SK-N-MC (cell line): ENCODE data around the gene AGPAT3.
A peak's percentile ranks its signal among the peaks of the same experiment; 100 is the strongest.

Experiments
- DNase-seq: peaks from one replicate; pipeline ENCODE4 v3.0.0-alpha.2; 2011; ENCODE audit warnings: low read depth, low spot score
- H3K27ac ChIP-seq: fragments of 200-600 bp; sonication (generic); 2 replicates; pipeline ENCODE4 v1.5.1; 2016; ENCODE audit warnings: mixed run types
- H3K36me3 ChIP-seq: fragments of 200-600 bp; sonication (generic); 2 replicates; pipeline ENCODE4 v1.6.1; 2017; ENCODE audit warnings: antibody characterized with exemption, low read length, mixed read lengths; ENCODE audit not compliant: insufficient read depth
- H3K4me3 ChIP-seq: fragments of 200-600 bp; sonication (generic); 2 replicates; pipeline ENCODE4 v1.5.1; 2016
- H3K9ac ChIP-seq: fragments of 200-600 bp; sonication (generic); 2 replicates; pipeline ENCODE4 v1.8.0; 2017; ENCODE audit warnings: mixed run types, mixed read lengths; ENCODE audit not compliant: insufficient read length
- H3K9me3 ChIP-seq: fragments of 200-600 bp; sonication (generic); 2 replicates; pipeline ENCODE4 v1.6.1; 2017; ENCODE audit warnings: low read depth, mild to moderate bottlenecking, antibody characterized with exemption, low read length, moderate library complexity, mixed read lengths
- EZH2 ChIP-seq: fragments of 200-600 bp; sonication (generic); IDR thresholded peaks from one replicate; pipeline ENCODE4 v1.6.1; 2017; ENCODE audit warnings: antibody characterized with exemption
- FOXP2 ChIP-seq: optimal IDR thresholded peaks from 2 replicates; pipeline ENCODE3; 2011; ENCODE audit warnings: mild to moderate bottlenecking, moderate library complexity; ENCODE audit not compliant: insufficient read depth; ENCODE audit errors: extremely low read length, control extremely low read depth
- POLR2AphosphoS5 ChIP-seq: IDR thresholded peaks from 2 replicates; pipeline ENCODE4 v1.6.1; 2012; ENCODE audit warnings: mild to moderate bottlenecking, low read depth, low read length, borderline replicate concordance

AGPAT3 gene

DNA sequence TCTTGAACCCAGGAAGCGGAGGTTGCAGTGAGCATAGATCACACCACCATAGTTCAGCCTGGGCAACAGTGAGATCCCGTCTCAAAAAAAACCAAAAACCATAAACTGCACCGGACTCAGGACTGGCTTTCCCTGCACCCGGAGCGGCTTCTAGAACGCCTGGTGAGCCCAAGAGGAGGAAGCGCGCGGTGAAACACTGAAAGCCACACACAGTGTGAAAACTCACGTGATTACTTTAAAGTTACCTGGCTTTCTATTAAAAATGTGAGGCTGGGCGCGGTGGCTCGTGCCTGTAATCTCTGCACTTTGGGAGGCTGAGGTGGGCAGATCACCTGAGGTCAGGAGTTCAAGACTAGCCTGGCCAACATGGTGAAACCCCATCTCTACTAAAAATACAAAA is 140.0 kb downstream of the AGPAT3 start:
- no peaks in the 10 kb centered on the region for H3K9me3 ChIP-seq
- H3K27ac ChIP-seq = no peak overlapping the region

DNA sequence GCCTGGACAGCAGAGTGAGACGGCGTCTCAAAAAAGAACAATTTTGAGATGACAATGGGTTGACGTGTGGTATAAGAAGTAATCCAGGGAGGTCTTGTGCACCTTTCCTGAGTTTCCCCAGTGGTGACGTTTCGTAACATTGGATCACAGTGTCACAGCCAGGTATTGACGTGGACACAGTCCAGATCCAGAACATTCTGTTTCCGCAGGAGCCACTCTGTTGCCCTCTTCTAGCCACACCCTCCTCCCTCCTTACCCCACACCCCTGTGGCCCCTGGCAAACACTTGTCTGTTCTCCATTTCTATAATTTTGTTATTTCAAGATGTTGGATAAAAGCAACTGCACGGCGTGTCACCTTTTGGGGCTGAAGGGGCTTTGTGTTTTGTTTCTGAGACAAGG is 140.6 kb downstream of the AGPAT3 start:
- Histone ChIP-seq H3K27ac (no peak overlapping the region), H3K9ac (no peak overlapping the region)
- TF ChIP-seq POLR2AphosphoS5 (no peak), EZH2 (no peak), FOXP2 (no peak)

More for the DNA sequence above, 140.0 kb downstream of the AGPAT3 start:
- Histone ChIP-seq H3K9ac (no peak overlapping the region), H3K4me3 (no peak overlapping the region), H3K36me3 (no peaks in the 10 kb centered on the region)
- no peak for DNase-seq
- TF ChIP-seq FOXP2 (no peak), POLR2AphosphoS5 (no peak), EZH2 (no peak)

DNA sequence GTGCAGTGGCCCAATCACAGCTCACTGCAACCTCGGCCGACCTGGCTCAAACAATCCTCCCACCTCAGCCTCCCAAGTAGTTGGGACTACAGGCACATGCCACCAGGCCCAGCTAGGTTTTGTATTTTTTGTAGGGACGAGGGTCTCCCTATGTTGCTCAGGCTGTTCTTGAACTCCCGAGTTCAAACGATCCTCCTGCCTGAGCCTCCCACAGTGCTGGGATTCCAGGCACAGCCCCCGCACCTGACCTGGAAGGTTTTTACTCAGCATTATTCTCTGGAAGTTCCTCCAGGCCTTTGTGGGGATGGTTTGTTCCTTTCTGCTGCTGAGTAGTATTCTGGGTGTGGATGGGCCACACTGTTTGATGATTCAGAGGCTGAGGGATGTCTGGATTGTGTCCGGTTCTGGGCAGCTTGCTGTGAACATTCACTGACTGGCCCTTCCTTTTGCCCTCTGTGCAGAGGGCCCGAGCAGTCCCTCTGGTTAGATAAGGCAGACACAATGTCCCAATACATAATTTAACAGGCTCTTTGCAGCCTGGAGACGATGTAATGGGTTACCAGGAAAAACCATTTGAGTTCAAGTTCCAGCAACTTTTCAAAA is 141.1 kb downstream of the AGPAT3 start:
- Histone ChIP-seq H3K9ac (no peak overlapping the region), H3K4me3 (no peak overlapping the region), H3K36me3 (no peaks in the 10 kb centered on the region), H3K27ac (no peak overlapping the region), H3K9me3 (no peaks in the 10 kb centered on the region)
- no peak for DNase-seq
- TF ChIP-seq FOXP2 = no peak
- no peak for TF ChIP-seq EZH2
- no peak for TF ChIP-seq POLR2AphosphoS5

More for the DNA sequence above, 140.6 kb downstream of the AGPAT3 start:
- H3K36me3 ChIP-seq = no peaks in the 10 kb centered on the region
- H3K4me3 ChIP-seq = no peak overlapping the region
- DNase-seq = no peak
- H3K9me3 ChIP-seq = no peaks in the 10 kb centered on the region

DNA sequence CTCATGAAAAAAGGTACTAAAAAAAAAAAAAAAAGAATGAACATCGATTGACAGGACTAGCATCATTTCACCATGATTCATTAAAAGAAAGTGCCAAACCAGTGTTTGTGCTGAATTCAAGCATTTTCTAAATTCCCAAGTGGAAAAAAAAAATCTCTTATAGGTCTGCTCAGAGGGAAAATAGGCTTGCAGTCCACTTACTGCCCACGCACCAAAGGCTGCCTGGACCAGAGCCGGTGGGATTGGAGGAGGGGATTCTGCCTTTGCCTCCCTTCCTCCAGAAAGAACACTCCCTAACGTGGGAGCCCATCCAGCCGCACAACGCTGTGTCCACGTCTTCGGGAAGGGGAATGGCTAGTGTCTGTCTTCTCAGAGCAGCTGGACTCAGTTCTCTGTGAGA is 141.6 kb downstream of the AGPAT3 start:
- H3K27ac ChIP-seq = no peak overlapping the region

DNA sequence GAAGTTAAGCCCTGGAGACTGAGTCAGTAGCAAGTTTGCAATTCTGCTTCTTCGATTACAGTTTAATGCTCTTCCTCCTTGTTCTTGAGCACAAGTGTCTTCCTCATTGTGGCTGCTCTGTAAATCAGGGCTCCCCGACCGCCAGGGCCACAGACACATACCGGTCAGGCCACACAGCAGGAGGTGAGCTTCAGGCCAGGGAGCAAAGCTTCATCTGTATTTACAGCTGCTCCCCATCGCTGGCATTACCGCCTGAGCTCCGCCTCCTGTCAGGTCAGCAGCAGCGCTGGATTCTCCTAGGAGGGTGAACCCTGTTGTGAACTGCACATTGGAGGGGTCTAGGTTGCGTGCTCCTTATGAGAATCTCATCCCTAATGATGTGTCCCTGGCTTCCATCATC is 145.4 kb downstream of the AGPAT3 start:
- TF ChIP-seq EZH2 = no peak
- DNase-seq = no peak
- Histone ChIP-seq H3K9me3 (no peaks in the 10 kb centered on the region), H3K36me3 (no peaks in the 10 kb centered on the region), H3K9ac (no peak overlapping the region), H3K4me3 (no peak overlapping the region), H3K27ac (no peak overlapping the region)

More for the DNA sequence above, 141.6 kb downstream of the AGPAT3 start:
- Histone ChIP-seq H3K36me3 (no peaks in the 10 kb centered on the region), H3K9ac (no peak overlapping the region), H3K9me3 (no peaks in the 10 kb centered on the region), H3K4me3 (no peak overlapping the region)
- no peak for DNase-seq
- TF ChIP-seq FOXP2 = no peak
- TF ChIP-seq POLR2AphosphoS5 = no peak
- TF ChIP-seq EZH2 = no peak

DNA sequence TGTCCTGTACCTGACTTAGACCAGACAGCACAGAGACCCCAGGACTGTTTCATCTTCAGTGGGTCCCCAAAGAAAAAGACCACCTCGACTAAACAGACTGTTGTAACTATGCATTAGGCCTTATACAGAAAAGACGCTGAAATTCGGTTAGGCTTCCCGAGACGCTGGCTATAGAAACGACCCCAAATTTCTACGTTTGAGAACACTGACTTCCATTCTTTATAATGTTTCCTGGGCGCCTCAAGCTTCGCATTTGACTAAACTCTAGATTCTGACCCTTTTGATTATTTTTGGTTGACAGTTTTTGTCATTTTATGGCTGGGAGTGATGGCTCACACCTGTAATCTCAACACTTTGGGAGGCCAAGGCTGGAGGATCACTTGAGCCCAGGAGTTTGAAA is 146.1 kb downstream of the AGPAT3 start:
- Histone ChIP-seq H3K36me3 (no peaks in the 10 kb centered on the region), H3K27ac (0 out of 2 replicates have a peak overlapping the region, but pooled peaks have one; percentile 81), H3K9ac (peak overlapping the region; percentile 94), H3K9me3 (no peaks in the 10 kb centered on the region), H3K4me3 (peak overlapping the region; percentile 92)
- no peak for DNase-seq
- TF ChIP-seq POLR2AphosphoS5 = no peak
- no peak for TF ChIP-seq FOXP2
- no peak for TF ChIP-seq EZH2

DNA sequence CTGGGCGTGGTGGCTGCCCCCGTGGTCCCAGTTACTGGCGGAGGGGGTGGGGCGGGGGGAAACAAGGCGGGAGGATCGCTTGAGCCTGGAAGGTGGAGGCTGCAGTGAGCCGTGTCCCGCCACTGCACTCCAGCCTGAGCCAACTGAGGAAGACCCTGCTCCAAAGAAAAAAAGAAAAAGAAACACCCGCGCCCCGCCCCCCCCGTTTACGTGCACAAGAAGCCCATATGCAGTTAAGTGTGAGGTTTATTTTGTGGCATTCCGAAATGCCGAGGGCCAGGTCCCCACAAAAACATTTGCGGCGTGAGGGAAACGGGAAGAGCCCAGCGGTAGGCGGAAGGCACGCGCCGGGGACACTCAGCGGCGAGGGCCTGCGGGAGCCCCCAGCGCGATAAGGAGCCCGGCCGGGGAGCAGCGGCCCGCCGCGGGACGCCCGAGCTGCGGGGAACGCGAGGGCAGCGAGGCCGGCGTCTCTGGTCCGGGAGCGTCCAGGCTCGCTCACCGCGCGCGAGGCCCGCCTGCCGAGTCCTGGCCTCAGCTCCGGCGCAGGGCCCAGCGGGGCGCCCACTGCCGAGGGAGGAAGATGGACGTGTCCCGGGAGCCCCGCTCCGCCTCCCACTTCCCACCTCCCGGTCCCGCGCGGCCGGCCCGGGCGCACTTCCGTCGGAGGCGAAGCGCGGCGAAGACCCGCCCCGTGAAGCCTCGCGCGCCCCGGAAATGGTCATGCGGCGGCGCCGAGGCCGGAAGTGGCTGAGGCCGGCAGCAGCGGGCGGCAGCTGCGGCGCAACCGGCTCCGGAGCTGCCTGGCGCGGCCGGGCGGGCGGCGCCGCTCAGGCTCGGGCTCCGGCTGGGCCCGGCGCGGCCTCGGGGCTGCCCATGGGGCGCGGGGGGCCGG is 146.8 kb downstream of the AGPAT3 start, which contains the start of gene TRAPPC10:
TRAPPC10 (plus strand) TSS at position 731 of the 895 bp plus-strand sequence. CDS start 185 bp downstream, outside the sequence.
- Histone ChIP-seq H3K4me3 (peak within 1 kb of the TSS; percentile 92), H3K27ac (peak within 1 kb of the TSS; percentile 82), H3K9ac (peak within 1 kb of the TSS; percentile 94), H3K9me3 (no peaks in the 10 kb centered on the region), H3K36me3 (no peaks in the 10 kb centered on the region)
- DNase-seq = no peak
- TF ChIP-seq POLR2AphosphoS5 = peak; percentile 86
- TF ChIP-seq EZH2 = no peak

DNA sequence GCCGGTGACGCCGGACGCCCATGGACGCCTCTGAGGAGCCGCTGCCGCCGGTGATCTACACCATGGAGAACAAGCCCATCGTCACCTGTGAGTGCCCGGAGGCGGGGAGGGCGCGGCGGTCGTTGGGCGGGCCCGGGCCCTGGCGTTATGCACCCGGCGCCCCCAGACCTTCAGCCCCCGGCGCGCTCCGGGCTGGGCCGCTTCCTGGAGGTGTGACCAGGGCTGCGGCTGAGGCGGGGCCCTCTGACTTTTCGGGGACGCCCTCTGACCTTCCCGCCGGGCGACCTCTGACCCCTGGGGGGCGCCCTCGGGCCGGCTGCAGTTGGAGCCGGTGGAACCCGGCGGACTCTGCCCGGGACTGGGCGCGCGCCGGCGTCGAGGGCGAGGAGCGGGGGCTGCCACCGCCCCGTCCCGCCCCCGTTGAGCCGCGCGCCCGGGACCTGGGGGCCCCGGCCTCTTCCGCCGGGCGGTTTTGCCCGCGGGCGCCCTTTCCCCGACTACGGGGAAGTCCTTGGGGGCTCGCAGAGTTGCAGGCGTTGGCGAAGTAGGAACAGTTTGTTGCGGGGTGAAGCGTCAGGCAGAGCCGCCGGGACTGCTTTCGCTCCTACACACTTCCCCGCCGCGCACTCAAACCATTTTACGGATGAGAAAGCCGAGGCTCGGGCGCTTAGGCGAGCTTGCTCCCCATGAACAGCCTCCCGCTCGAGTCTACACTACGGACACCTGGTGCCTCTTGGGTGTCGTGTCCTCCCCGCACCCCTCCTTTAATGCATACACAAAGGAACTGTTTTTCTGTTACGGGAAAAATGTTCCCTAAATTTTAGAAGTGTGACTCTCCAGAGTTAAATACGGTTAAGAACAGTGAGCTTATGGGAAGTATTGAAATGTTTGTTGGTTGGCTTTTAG is 147.7 kb downstream of the AGPAT3 start:
- peak overlapping the region; percentile 75 for H3K9ac ChIP-seq
- H3K27ac ChIP-seq = peak overlapping the region; percentile 82
- TF ChIP-seq EZH2 = no peak
- no peak for TF ChIP-seq POLR2AphosphoS5
- TF ChIP-seq FOXP2 = no peak
- H3K9me3 ChIP-seq = no peaks in the 10 kb centered on the region
- peak overlapping the region; percentile 92 for H3K4me3 ChIP-seq
- H3K36me3 ChIP-seq = no peaks in the 10 kb centered on the region
- no peak for DNase-seq
